ENCODE measurements around the gene DYDC1.

GRCh38 chr10:80380185-80380584, 23.6 kb upstream of the DYDC1 start:
- no peak for TF ChIP-seq POLR2AphosphoS5 (IDR thresholded peaks at IDR 0.05; ENCODE audit: low read depth)
- TF ChIP-seq CTCF (IDR thresholded peaks at IDR 0.05; ENCODE audit: insufficient read depth, low read length) = no peak
